HepG2 (cell line): ENCODE results near the gene UAP1L1. TPM values are rescaled to one million over a fixed set of nuclear protein-coding genes. Genes with fewer than 3 reads are reported as not detected.

ENCODE experiments used
- HHEX ChIP-seq: IDR thresholded peaks from 2 replicates; pipeline ENCODE4 v1.6.1; 2016; ENCODE audit warnings: control low read depth
- NFIB ChIP-seq: sonication (generic); formaldehyde crosslinking; IDR thresholded peaks from 2 replicates; pipeline ENCODE4 v1.9.0; 2021; ENCODE audit warnings: missing genetic modification reagents, mild to moderate bottlenecking, borderline replicate concordance
- SKI ChIP-seq: fragments of 450-650 bp; IDR thresholded peaks from one replicate; pipeline ENCODE4 v1.6.1; 2018; ENCODE audit warnings: mild to moderate bottlenecking; ENCODE audit not compliant: partially characterized antibody
- SMARCC2 ChIP-seq: fragments of 450-650 bp; IDR thresholded peaks from 2 replicates; pipeline ENCODE4 v1.6.1; 2017; ENCODE audit warnings: antibody characterized with exemption, mild to moderate bottlenecking
- TBX3 ChIP-seq: fragments of 450-650 bp; IDR thresholded peaks from 2 replicates; pipeline ENCODE4 v1.6.1; 2017; ENCODE audit warnings: antibody characterized with exemption, mild to moderate bottlenecking, inconsistent platforms, borderline replicate concordance
- THRA ChIP-seq: sonication (generic); formaldehyde crosslinking; IDR thresholded peaks from 2 replicates; pipeline ENCODE4 v1.4.0; 2020; ENCODE audit warnings: missing genetic modification reagents, borderline replicate concordance
- ZFP62 ChIP-seq: sonication (generic); formaldehyde crosslinking; IDR thresholded peaks from 2 replicates; pipeline ENCODE4 v1.4.0; 2020; ENCODE audit warnings: missing genetic modification reagents
- ZNF235 ChIP-seq: sonication (generic); formaldehyde crosslinking; IDR thresholded peaks from 2 replicates; pipeline ENCODE4 v1.8.1; 2023; ENCODE audit warnings: mild to moderate bottlenecking, missing genetic modification reagents, borderline replicate concordance
- ZSCAN20 ChIP-seq: sonication (generic); formaldehyde crosslinking; IDR thresholded peaks from 2 replicates; pipeline ENCODE4 v1.4.0; 2020; ENCODE audit warnings: missing genetic modification reagents, mild to moderate bottlenecking, borderline replicate concordance
- polyA plus RNA-seq, 8 experiments: library from polyadenylated mRNA; depleted of rRNA in 3 of 8; stranded (reverse) in 7 of 8; unstranded in 1 of 8; fragments of >200 nt; fragmentation: Illumina TruSeq in 4 of 8; extraction: Trizol in 4 of 8; gene quantifications; 2 replicates each; pipeline versions ENCODE4 v1.2.1 to v1.2.3, GENCODE V29; 2011 to 2016; ENCODE audit warnings: low read depth in 4 of 8, missing spikeins in 1 of 8, mixed read lengths in 1 of 8; ENCODE audit not compliant: insufficient read depth in 1 of 8
- total RNA-seq, 5 experiments: library from RNA; depleted of rRNA; stranded (reverse); fragments of >200 nt; fragmentation: Illumina TruSeq; extraction: Trizol; gene quantifications; 2 replicates each; pipeline ENCODE4 v1.2.3, GENCODE V29; 2016; ENCODE audit warnings: low read depth in 1 of 5
- TF ChIP-seq, protein P1 (sequence below): sonication (generic); formaldehyde crosslinking; IDR thresholded peaks from 2 replicates; pipeline ENCODE4 v1.9.0; 2022; ENCODE audit warnings: missing genetic modification reagents, mild to moderate bottlenecking, borderline replicate concordance

Gene UAP1L1
- total and polyA plus RNA-seq, 2 of the 13 experiments (the other 11 are each of a cell fraction or from before 2014, with no cell fraction given): 5.4 to 6.4 TPM

- TF ChIP-seq HHEX (CRISPR knock-in tag) (no peak), ZSCAN20 (CRISPR knock-in tag) (no peak), ZNF235 (CRISPR knock-in tag) (no peak), SMARCC2 (no peak), NFIB (CRISPR knock-in tag) (no peak), SKI (no peak), THRA (CRISPR knock-in tag) (no peak), ZFP62 (CRISPR knock-in tag) (no peak), TBX3 (no peak)
- TF ChIP-seq, protein P1, sequence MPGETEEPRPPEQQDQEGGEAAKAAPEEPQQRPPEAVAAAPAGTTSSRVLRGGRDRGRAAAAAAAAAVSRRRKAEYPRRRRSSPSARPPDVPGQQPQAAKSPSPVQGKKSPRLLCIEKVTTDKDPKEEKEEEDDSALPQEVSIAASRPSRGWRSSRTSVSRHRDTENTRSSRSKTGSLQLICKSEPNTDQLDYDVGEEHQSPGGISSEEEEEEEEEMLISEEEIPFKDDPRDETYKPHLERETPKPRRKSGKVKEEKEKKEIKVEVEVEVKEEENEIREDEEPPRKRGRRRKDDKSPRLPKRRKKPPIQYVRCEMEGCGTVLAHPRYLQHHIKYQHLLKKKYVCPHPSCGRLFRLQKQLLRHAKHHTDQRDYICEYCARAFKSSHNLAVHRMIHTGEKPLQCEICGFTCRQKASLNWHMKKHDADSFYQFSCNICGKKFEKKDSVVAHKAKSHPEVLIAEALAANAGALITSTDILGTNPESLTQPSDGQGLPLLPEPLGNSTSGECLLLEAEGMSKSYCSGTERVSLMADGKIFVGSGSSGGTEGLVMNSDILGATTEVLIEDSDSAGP (CRISPR knock-in tag): no peak
- TF ChIP-seq, all 625 proteins: peak for 0
Measured at GRCh38 chr9:137079401-137079787, 2.1 kb downstream of the UAP1L1 start (continued).
